GM18498 (cell line): Measurements from ENCODE around the gene TMPRSS2.
"Not testable (repeated sequence)": the region's sequence is repeated elsewhere in the genome, so short reads cannot be mapped to it uniquely, and the experiment has no call there.

Source experiments
- ATAC-seq: cut with Tn5 transposase; IDR thresholded peaks from one replicate; pipeline ENCODE4 v1.9.1; 2021; ENCODE audit warnings: mild to moderate bottlenecking, moderate library complexity; ENCODE audit not compliant: unreplicated experiment

Gene TMPRSS2

DNA sequence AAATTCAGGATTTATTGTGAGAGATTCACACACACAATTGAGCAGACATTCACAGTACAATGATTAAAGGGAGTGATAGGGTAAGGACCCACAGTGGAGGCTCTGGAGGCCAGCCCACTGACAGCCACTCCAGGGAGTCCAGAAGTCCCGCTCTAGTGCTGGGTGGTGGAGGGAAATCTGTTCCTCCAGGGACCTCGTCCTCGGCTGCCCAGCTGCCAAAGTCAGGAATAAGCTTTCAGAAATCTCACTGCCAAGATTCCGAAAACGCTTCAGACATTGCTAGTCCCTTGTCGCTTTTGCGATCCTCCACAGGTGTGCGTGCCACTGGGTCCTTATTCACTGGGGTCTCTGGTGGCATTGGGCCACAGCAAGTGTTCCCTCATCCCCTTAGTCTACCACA lies 79.6 kb downstream of the TMPRSS2 start:
- no peak for ATAC-seq

DNA sequence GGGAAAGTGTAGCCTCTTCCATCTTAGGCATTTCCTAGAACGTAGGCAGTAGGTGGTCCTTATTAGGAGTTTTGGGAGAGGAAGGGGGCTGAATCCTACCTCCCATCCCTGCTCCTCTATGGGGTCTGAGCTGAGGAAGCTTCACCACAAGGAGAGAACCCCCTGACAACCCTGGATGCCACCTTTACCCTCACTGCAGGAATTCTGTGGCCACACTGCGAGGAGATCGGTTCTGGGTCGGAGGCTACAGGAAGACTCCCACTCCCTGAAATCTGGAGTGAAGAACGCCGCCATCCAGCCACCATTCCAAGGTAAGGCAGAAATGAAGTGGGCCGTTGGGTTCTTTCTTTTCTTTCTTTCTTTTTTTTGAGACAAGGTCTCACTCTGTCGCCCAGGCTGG lies 80.4 kb downstream of the TMPRSS2 start:
- ATAC-seq, result no peak

DNA sequence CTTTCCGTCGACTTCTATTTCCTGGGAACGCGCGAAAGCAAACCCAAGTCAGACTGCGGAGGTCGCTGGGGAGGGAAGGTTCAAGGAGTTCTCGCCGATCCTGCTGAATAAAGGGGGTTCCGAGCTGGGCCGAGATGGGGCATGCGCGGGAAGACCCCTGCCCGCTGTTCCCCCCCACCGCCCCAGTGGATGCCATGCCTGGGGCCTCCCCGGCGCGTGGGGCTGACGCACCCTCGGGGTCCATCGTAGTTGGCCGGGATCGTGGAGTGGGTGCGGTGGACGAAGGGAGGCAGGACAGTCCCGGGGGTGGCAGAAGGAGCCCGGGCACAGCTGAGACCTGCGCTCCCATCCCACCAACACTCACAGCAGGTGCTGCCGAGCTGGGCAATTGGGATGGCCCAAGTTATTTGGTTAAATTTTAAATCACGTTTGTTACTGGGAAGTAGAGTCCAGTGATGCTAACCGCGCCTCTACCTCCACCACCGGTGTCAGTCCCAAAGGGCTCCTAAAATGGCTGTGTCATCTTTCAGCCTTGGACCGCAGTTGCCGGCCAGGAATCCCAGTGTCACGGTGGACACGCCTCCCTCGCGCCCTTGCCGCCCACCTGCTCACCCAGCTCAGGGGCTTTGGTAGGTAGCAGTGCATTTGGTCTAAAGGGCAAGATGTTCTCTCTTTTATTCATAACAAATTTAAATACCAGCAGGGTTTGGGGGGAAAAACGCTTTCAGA lies 81.1 kb downstream of the TMPRSS2 start:
- ATAC-seq, result no peak

DNA sequence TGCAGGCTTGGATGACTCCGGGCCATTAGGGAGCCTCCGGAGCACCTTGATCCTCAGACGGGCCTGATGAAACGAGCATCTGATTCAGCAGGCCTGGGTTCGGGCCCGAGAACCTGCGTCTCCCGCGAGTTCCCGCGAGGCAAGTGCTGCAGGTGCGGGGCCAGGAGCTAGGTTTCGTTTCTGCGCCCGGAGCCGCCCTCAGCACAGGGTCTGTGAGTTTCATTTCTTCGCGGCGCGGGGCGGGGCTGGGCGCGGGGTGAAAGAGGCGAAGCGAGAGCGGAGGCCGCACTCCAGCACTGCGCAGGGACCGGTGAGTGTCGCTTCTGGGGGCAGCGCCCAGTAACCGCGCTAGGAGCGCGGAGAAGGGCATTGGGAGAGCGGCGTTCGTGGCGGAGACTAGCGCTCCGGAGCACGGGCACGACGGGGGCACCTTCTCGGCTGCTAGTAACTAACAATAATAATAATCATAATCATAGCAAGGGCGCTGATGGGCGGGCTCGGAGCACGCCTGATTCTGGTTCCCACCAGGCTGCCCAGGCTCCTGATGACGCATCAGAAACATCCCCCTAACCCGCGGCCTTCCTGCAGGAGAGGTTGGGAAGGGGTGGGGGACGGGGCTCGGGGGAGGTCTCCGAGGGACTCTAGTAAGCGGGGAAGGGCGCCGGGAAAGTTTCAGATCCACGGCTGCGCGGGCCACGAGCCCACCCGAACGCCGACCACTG lies 81.8 kb downstream of the TMPRSS2 start, which contains the start of gene MX1:
Gene MX1, plus strand, starts transcription at position 286 of the 722 bp plus-strand sequence. CDS start 5,832 bp downstream, outside the sequence.
- ATAC-seq, result peak; percentile 91

DNA sequence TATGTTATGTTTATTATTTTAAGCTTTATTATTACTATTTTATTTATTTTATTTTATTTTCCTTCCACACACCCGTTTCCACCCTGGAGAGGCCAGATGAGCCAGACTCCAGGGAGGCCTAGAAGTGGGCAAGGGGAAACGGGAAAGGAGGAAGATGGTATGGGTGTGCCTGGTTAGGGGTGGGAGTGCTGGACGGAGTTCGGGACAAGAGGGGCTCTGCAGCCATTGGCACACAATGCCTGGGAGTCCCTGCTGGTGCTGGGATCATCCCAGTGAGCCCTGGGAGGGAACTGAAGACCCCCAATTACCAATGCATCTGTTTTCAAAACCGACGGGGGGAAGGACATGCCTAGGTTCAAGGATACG lies 82.4 kb downstream of the TMPRSS2 start:
- ATAC-seq, result no peak

DNA sequence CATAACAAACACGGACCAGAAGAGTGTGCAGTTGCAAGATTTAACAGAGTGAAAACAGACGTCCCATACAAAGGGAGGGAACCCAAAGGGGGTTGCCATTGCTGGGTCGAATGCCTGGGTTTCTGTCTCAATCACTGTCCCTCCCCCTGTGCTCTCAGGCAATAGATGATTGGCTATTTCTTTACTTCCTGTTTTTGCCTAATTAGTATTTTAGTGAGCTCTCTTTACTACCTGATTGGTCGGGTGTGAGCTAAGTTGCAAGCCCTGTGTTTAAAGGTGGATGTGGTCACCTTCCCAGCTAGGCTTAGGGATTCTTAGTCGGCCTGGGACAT lies 84.7 kb downstream of the TMPRSS2 start:
- not testable (repeated sequence) for ATAC-seq

DNA sequence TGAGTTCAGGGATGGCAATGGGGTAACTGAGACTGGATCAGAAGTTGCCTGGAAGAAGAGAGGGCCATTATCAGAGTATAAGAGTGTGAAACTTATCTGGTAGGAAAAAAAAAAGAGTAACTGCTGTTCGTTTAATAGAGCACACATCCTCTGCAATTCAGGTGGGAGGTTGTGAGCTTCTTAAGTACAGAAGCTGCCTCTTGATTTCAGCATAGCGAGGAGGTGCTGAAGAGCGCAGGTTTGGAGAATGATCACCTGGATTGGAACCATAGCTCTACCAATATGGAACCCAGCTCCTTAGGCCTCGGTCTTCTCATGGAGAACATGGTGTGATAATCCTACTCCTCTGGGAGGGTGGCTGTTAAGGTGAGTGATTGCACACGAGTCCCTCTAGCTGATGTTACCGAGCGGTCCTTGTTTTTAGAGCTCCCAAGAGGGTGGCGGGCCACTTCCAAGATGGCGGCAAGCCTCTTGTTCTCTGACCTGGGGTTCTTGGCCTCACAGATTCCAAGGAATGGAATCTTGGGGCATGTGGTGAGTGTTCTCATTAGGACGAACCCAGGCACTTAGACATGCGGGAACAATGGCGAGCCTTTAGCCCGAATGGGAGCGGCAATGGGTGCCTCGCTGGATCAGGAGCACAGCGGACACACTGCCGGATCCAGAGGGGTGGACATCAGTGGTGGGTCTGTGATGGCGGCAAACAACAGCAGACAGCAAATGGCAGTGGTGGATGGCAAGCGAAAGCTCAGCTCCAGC lies 85.2 kb downstream of the TMPRSS2 start:
- no peak for ATAC-seq

DNA sequence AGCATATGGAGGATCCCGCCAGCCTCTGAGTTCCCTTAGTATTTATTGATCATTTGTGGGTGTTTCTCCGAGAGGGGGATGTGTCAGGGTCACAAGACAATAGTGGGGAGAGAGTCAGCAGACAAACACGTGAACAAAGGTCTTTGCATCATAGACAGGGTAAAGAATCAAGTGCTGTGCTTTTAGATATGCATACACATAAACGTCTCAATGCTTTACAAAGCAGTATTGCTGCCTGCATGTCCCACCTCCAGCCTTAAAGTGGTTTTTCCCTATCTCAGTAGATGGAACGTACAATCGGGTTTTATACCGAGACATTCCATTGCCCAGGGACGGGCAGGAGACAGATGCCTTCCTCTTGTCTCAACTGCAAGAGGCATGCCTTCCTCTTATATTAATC lies 87.0 kb downstream of the TMPRSS2 start:
- ATAC-seq, result not testable (repeated sequence)

DNA sequence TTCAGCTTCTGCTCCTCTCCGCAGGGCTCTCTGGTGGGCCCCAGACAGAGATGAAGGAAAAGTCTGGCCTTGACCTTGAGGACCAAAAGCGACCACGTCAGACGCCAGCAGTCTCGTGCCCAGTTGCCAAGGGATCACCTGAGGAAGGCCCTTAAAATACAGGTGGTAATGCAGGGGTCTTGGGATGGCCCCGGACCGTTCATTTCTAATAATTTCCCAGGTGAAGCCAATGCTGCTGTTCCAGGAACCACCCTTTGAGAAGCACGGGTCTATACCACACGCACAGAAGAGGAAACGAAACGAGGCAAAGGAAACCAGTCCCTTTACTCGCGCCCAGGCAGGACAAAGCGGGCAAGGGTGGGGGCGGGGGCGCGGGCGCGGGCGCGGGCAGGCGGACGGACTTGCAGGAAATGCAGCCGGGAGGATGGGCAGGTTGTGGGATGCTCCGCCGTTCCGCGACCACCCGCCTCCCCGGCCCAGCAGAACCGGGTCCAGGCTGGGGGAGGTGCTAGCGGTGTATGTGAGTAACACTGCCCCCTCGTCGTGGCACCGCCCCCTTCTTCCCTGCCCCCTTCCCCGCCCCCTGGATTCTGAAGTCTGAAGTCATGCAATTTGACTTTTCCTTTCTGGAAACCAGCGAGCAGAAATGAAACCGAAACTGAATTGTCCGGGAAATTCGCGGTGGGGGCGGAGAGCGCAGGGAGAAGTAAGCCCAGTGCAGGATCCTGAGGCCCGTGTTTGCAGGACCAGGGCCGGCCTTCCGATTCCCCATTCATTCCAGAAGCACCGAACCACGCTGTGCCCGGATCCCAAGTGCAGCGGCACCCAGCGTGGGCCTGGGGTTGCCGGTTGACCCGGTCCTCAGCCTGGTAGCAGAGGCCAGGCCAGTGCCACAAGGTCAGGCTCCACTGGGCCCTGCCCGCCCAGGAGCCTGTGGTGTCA lies 87.8 kb downstream of the TMPRSS2 start:
- ATAC-seq, result peak; percentile 75

DNA sequence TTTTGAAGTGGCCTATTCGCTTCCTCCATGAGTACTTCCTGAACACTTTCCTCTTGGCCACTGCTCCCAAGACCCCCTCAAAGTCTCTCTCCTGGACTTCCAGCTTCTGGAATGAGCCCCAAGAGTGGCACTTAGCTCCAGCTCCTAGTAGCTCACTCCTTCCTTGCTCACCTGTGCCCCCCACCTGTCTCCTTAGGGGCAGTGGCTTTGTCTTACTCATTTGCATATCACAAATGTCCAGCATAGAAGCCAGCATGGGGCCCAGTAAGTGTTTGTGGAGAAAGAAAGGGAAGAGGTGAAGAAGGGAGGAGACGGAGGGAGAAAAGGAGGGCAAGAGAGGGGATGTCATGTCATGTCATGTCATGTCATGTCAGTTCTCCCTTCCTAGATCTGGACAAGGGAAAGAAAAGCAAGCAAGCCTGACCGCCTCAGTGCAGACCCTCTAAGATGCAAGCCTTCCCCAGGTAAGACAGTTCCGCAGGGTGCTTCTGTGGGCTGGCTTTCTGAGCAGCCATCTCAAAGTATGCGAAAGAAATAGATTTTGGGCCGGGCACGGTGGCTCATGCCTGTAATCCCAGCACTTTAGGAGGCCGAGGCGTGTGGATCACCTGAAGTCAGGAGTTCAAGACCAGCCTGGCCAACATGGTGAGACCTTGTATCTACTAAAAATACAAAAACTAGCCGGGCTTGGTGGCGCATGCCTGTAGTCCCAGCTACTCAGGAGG lies 88.8 kb downstream of the TMPRSS2 start:
- ATAC-seq, result no peak

DNA sequence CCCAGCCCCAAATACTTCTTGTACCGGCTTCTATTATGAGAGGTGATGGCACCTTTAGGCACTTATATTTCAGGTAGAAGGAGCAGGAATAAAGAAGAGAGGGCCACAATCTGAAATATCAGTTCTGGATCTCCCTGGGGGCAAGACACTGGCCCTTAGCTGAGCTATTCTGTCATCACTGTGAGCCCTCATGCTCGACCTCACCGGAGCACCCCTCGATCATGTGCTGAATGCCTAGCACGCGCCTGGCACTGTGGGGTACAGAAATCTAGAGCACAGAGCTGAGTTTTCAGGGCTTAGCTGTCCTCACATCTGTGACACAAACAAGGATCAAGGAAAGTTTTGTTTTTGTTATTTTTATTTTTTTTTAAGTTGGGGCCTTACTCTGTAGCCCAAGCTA lies 89.6 kb downstream of the TMPRSS2 start:
- no peak for ATAC-seq

DNA sequence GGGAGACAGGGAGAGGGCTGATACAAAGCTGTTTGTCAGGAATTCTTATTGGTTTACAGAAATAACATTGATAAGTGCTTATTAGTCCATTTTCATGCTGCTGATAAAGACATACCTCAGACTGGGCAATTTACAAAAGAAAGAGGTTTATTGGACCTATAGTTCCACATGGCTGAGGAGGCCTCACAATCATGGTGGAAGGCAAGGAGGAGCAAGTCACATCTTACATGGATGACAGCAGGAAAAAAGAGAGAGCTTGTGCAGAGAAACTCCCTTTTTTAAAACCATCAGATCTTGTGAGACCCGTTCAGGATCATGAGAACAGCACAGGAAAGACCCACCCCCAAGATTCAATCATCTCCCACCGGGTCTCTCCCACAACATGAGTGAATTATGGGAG lies 90.5 kb downstream of the TMPRSS2 start:
- not testable (repeated sequence) for ATAC-seq
